ENCODE results near the gene ACAA1. TPM values are rescaled to one million over a fixed set of nuclear protein-coding genes. Genes with fewer than 3 reads are reported as not detected.
A peak's percentile ranks its signal among the peaks of the same experiment; 100 is the strongest.
"Not testable (repeated sequence)": the region's sequence is repeated elsewhere in the genome, so short reads cannot be mapped to it uniquely, and the experiment has no call there.

The ACAA1 gene
- total RNA-seq, 1 experiment from 2014 or later = 17.7 TPM

DNA sequence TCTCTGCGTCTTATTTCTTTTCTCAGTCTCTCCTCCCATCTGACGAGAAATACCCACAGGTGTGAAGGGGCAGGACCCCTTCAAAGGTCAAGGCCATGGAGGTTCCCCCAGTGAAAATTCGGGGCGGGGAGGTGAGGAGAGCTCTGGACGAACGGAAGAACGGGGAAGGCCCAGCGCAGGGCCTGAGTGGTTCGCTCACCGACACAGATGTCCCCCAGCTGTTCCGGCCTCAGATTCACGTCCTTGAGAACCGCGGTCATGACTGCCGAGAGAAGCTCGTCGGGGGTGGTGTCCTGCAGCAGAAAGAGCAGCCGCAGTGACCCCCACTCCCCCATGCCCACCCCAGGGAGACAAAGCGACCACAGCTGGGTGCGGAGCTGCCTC lies 542 bp downstream of the ACAA1 start:
- DNase-seq (ENCODE audit: low spot score) = no peak

DNA sequence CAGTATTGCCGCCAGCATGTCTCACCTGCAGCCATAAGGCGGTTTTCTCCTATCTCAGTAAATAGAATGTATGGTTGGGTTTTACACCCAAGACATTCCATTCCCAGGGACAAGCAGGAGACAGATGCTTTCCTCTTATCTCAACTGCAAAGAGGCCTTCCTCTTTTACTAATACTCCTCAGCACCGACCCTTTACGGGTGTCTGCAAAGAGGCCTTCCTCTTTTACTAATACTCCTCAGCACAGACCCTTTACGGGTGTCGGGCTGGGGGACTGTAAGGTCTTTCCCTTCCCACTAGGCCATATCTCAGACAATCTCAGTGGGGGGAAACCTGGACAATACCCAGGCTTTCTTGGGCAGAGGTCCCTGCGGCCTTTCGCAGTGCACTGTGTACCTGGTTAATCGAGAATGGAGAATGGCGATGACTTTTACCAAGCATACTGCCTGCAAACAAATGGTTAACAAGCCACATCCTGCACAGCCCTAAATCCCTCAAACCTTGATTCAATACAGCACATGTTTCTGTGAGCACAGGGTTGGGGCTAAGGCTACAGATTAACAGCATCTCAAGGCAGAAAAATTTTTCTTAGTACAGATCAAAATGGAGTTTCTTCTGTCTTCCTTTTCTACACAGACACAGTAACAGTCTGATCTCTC lies 1.2 kb downstream of the ACAA1 start:
- not testable (repeated sequence) for DNase-seq (ENCODE audit: low spot score)

DNA sequence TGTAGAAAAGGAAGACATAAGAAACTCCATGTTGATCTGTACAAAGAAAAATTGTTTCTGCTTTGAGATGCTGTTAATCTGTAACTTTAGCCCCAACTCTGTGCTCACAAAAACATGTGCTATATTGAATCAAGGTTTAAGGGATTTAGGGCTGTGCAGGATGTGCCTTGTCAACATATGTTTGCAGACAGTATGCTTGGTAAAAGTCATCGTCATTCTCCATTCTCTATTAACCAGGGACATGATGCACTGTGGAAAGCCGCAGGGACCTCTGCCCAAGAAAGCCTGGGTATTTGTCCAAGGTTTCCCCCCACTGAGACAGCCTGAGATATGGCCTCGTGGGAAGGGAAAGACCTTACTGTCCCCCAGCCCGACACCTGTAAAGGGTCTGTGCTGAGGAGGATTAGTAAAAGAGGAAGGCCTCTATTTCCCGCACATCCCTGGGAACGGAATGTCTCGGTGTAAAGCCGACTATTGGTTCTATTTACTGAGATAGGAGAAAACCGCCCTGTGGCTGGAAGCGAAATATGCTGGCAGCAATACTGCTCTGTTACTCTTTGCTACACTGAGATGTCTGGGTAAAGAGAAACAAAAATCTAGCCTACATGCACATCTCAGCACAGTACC lies 2.3 kb downstream of the ACAA1 start:
- not testable (repeated sequence) for DNase-seq (ENCODE audit: low spot score)

DNA sequence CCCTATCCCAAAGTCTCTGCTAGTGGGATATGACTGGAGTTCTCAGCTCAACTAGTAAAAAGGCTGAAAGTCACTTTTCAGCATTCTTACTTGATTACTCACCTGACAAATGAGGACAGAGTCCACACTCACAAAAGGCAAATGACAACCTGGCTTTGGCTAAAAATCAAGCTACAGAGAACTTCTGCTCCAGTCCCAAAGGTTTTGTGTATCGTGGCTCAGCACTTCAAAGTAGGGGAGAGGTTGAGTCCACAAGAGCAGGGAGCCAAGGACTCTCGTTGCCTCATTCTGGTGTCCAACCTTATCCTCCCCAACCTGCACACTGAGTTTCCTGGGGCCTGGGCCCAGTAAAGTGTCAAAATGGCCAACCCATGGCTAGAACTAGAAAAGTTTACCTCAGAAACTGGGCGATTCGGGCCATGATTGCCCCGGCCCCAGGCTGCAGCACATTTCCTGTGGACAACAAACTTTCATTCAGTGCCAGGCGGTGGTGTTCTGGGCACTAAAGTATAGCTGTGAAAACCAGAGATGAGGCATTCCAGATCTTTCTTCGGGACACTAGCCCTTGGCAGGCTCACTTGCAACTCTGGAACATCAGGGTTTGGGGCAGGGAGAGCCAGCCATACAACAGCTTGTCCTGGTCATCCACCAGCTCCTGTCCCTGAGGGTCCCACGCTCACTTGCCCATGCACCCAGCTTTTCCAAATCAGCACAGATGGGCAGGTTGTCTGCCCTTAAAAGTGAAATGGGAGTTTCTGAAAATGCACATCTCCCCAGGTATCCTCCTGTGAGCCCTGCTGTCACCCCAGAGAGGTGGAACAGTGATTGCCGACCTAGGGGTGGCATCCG lies 3.1 kb downstream of the ACAA1 start:
- peak; percentile 21 for DNase-seq (ENCODE audit: low spot score)

DNA sequence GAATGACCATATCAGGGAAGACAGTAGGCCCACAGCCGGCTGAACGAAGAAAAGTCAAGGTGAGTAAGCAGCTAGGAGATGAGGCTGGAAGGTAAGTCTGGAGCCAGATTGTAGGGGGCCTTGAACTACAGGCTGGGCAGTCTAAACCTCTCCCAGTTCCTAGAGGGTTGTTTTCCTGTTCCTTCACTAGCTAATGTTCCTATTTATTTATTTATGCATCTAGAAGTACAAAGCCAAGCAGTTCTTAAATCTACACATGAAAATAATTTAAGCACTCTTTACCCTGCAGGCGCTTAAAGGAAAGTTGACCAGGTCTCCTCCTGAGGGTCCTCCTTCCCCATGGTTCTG lies 3.7 kb downstream of the ACAA1 start:
- DNase-seq (ENCODE audit: low spot score) = no peak

DNA sequence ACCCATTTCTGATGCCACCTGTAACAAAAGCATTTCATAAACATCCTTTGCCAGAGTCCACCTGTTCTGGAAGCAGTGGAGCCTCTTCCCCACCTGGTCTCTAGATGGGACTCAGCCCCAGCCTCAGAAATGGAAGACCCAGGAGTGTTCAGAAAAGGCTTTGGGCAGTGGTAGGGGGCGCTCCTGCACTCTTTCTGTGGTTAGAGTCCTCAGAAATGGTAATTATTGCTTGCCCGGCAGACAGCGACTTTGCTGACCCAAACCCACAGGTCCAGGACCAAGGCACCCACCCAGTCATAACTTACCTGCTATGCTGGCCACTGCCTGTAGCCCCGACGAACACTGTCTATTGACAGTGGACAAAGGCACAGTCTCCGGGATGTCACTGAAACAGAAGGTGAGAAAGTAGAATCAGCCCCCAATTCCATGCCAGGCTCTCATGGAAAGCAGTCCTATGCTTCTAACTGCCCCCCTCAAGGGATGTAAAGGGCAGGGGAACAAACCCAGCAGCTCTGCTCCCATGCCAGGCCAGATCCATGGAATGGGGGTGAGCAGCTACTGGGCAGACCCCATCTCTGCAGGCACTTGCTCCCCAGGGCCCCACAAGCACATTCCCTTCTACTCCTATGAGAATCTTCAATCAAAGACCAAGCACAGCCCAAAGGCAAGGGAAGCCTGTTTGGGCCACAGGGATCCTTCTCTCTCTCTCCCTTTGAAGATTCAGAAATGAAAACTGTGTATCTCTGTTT lies 5.1 kb downstream of the ACAA1 start:
- no peak for DNase-seq (ENCODE audit: low spot score)

DNA sequence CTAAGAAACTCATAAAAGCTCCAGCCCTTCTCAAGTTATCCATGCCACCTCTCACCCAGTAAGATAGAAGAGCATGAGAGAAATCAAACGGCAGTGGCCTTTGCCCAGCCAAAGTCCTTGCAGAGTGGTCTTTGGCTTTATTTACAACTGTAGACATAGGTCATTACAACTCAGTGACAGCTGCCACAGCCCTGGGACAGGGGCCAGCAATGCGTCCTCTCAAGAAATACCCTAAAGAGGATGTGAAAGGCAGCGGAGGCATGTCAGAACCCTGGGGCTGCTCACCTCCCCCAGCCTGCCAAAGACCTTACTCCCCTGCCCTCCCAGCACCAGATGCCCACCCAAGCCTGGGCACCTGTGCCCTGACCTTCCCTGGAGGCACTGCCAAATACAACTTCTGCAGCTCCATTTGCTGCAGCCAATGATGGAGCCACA lies 6.3 kb downstream of the ACAA1 start:
- no peak for DNase-seq (ENCODE audit: low spot score)

DNA sequence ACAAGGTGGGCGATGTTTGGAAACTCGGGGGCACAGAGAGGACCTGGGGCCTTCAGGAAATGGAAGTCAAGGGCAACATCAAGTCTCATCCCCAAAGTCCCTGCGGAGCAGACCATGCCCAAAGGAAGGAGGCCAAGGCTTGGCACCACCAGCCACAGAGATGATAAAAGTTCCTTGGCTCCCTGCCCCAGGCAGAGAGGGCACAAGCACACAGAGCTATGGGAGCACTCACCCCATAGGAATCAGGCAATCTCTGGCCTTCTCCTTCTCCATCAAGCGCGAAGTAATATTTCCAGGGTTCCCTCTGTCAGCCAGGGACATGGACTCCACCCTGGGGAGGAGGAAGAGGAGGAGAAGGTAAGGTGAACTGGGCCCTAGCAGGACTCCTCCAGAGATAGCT lies 7.9 kb downstream of the ACAA1 start:
- no peak for DNase-seq (ENCODE audit: low spot score)

DNA sequence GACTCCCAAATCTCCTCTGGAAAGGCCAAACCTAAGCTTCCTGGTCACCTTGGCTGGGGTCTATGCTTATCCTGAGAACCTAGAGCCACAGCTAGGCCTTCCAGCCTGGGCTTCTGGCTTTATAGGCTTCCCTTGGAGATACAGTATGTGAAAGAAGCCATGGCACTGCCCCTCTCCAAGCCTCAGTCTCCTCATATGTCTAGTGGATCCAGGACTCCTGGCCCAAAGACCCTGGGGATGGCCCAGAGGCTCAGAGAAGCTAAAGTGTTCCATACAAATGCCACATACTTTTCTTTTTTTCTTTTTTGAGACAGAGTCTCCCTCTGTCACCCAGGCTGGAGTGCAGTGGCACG lies 8.6 kb downstream of the ACAA1 start:
- no peak for DNase-seq (ENCODE audit: low spot score)

DNA sequence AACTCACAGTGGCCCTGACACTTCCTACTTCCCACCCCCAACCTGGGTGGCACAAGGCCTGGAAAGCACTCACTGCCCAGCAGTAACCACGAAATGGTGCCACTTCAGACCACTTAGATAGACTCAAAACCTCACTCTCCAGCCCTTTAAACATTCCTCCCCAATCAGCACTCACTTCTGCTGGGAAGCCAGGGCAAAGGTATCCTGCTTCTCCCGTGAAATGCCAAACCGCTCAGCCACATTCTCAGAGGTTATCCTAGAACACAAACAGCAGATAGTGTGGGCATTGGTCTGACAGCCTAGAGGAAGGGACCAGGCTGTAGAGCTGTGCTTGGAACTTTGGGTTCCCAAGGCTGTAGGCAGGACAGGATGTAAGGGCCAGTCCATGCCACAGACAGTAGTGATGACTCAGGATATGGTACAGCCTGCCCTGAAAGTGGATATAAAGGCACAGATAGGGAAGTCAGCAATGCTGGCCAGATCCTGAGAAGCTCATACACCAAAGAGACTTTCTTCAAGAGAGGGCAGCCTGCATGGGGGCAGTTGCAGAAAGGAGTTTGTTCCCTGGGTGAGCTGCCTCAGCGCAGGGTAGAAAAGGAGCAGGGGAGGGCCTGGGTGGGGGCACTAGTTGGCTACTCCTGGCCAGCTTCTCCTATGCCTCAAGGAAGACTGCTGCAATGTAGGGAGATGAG lies 9.2 kb downstream of the ACAA1 start:
- DNase-seq (ENCODE audit: low spot score) = no peak

DNA sequence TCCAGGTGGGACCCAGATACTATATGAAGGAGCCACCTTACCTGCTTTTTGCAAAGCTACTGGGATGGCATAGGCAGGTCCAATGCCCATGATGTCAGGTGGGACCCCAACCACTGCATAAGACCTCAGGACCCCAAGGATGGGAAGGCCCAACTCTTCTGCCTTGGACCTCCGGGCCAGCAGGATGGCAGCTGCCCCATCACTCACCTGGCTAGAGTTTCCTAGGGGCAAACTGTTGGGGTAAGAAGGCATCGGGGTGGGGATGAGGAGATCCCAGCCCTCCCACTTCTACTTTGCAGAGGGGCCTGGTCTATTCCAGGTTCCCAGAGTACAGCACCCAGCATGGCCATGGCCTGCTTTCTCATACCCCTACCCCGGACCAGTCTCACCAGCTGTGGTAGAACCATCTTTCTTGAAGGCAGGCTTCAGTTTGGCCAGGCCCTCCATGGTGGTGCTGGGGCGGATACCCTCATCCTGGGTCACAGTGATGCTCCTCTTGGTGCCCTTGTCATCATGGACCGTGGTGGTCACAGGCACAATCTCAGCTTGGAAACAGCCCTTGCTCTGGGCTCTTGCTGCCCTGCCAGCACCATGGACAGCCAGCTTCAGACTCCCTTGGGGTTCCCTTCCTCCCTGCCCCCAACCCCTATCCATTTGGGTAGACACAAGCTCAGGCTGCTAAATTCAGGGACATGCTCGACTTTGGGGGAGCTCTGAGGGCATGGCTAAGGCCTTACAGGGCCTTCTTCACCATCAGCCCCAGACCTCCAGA lies 10.6 kb downstream of the ACAA1 start:
- no peak for DNase-seq (ENCODE audit: low spot score)

DNA sequence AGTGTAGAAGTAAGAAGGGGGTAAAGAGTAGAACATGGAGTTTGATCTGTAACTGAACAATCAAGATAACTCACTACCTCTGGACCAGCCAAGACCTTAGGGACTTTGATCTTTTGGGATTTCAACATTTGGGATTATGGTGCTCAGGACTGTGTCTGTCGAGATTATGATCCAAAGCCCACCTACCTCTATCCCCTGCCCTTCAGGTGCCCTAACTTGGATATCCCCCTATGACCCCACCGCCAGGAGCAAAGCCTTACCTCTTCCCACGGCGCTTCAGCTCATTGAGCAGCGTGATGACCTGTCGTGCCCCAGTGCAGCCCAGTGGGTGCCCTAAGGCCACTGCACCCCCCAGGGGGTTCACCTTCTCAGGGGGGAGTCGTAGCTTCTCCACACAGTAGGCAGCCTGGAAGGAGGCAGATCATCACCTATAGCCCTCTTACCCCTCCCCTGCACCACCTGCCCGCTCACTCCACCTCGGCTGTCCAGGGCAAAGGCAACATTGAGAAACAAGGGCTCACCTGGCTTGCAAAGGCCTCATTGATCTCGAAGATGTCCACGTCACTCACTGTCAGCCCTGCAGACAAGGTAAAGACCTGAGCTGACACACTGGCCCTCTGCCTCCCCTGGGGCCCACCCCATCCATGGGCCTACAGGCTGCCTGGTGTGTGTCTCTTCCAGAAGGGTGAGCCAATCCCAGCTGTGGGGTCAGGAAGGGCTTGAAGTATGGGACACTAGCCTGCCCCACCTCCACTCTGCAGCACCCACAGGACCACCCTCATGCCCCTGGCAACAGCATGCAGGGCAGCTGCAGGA lies 11.4 kb downstream of the ACAA1 start:
- DNase-seq (ENCODE audit: low spot score) = no peak

DNA sequence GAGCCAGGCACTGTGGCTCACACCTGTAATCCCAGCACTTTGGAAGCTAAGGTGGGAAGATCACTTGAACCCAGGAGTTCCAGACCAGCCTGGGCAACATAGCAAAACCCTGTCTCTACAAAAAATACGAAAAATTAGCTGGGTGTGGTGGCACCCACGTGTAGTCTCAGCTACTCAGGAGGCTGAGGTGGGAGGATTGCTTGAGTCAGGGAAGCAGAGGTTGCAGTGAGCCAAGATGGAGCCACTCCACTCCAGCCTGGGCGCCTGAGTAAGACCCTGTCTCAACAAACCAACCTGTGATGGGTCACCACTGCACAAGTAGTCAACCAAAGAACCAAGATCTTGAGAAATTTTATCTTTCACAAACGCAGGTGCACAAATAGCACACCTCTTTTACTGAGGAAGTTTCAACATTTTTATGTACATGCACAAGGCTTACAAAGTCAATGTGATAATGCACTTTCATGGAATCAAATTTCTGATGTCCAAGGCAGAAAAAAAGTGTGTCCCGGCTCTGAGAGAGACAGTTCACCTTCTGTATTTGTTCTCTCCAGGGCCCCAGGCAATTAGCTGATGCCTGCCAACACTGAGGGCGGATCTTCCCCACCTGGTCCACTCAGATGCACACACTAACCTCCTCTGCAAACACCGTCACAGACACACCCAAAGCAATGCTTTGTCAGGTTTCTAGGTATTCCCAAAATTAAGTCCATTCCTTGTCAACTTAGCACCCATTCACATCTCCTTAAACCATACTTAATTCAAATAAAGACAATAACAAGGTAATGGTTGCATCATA lies 12.4 kb downstream of the ACAA1 start:
- no peak for DNase-seq (ENCODE audit: low spot score)

DNA sequence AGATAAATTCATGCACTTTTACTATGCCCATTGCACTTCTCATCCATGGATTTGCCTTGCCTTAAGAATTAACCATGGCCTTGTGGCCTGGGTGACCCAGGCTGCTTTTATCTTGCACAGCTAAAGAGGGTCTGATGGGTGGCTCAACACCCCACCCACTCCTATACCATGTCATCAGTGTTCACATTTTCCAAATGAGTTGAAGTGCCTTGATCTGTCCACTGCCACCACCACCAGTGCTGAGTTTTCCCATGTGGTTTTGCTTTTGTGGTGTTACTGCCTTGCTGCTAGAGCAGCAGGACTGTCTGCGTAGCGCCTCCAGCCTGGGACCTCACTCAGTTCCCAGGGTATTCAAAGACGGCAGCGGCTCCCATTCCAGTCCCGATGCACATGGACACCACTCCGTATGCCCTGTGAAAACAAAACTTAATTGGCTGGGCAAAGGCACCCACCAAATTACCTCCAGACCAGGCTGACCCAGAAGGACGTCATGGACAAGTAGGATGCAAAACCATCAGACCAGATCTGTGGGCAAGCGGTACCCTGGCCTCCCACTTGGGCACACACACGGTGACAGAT lies 14.1 kb downstream of the ACAA1 start:
- DNase-seq (ENCODE audit: low spot score) = no peak

DNA sequence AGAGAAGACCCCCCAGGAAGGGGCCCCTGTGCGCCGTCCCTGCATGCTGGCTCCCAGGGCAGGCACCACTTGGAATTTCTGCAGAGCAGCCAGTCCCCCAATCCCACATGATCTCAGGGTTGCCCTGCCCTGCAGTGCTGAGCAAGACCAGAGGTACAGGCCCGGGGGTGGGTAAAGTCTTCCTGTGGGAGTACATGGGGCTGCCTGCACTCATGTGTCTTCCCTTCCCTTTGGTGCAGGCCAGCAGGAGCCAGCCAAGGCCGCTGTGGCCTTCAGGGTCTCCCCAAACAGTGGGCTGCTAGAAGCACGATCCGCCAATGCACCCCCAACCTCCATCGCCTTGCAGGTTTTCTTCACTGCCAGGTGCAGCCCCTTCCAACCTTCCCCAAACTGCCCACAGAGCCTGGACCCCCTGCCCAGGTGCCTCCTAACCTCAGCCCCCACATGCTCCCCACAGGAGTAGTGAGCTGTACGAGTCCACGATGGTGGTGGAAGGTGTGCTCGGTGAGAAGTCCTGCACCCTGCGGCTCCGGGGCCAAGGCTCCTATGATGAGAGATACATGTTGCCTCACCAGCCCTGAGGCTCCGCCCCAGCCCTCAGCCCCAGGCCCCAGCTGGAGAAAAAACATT lies 15.0 kb downstream of the ACAA1 start:
- DNase-seq (ENCODE audit: low spot score) = no peak

DNA sequence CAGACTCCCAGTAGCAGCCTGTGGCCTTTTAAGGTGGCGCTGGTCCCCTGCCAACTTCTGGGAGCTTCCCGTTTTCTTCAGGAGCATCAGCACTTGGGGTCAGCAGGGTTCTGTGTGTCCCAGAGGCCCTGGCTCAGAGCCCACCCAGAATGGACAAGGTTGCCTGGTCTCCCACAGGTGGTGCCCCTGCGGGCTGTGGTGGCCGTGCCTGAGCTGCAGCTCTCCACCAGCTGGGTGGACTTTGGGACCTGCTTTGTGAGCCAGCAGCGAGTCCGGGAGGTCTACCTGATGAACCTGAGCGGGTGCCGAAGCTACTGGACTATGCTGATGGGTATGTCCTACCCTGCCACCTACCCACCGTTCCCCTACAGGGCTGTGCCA lies 15.5 kb downstream of the ACAA1 start:
- DNase-seq (ENCODE audit: low spot score) = no peak

DNA sequence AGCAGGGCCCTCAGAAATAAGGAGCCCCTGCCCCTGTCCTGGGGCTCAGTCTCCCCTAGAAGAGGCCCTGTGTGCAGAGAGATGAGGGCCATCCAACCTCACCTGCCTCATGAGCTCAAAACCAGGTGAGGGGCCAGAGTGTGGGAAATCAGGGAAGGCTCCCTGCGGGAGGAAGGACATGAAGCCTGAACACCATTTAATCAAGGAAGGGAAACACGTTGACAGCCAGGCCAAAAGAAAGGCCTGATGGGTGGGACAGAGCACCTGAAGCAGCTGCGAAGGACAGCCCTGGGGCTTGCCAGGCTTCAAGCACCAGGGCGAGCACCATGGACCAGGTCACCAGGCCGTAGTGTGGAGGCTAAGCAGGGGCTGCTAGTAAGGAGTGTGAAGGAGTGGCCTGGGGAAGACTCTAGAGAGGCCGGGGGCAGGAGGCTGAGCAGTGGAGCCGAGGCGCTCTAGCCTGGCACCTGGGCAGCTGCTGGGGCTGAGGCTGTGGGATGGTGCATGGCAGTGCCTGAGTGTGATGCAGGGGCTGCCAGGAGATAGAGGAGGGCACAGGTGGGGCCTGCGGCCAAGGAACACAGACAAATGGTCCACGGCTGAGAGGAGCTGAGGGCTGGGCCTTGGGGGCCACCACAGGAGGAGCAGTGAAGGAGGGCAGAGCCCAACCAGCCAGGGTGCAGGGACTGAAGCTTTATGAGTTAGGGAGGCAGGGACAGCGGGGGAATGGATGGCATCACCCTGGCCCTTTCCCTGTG lies 16.1 kb downstream of the ACAA1 start:
- DNase-seq (ENCODE audit: low spot score) = no peak

All from A172 (cell line).